Middle frontal gyrus (tissue), 1 donor: ENCODE data around the gene CCL28.
"Not testable (repeated sequence)": the region's sequence is repeated elsewhere in the genome, so short reads cannot be mapped to it uniquely, and the experiment has no call there.

Experiments used
- DNase-seq: peaks from one replicate; pipeline ENCODE4 v3.0.0-alpha.2; 2015; ENCODE audit warnings: low spot score; ENCODE audit errors: extremely low spot score

Gene CCL28

GRCh38 chr5:43412156-43412555 is at the start of gene CCL28:
Gene CCL28, minus strand, starts transcription at chr5:43412391. Its CDS starts 75 bp downstream, at chr5:43412316.
- no peak for DNase-seq

GRCh38 chr5:43461066-43461465 is 48.9 kb upstream of the CCL28 start:
- no peak for DNase-seq

GRCh38 chr5:43456556-43456955 is 44.4 kb upstream of the CCL28 start:
- DNase-seq: no peak

- DNase-seq: not testable (repeated sequence)
Observed at GRCh38 chr5:43441575-43441974, 29.4 kb upstream of the CCL28 start.

- no peak for DNase-seq
Observed at GRCh38 chr5:43437062-43437660, 25.0 kb upstream of the CCL28 start.

- no peak for DNase-seq
Observed at GRCh38 chr5:43433382-43433781, 21.2 kb upstream of the CCL28 start.

GRCh38 chr5:43432486-43433375 is 20.5 kb upstream of the CCL28 start:
- no peak for DNase-seq

- no peak for DNase-seq
Observed at GRCh38 chr5:43429706-43430105, 17.5 kb upstream of the CCL28 start.

- no peak for DNase-seq
Observed at GRCh38 chr5:43429016-43429415, 16.8 kb upstream of the CCL28 start.

- no peak for DNase-seq
Observed at GRCh38 chr5:43427306-43427705, 15.1 kb upstream of the CCL28 start.

GRCh38 chr5:43425983-43426382 is 13.8 kb upstream of the CCL28 start:
- DNase-seq: no peak

GRCh38 chr5:43423086-43423485 is 10.9 kb upstream of the CCL28 start:
- DNase-seq: not testable (repeated sequence)

GRCh38 chr5:43422143-43422542 is 10.0 kb upstream of the CCL28 start:
- DNase-seq: no peak

- no peak for DNase-seq
Observed at GRCh38 chr5:43421450-43422133, 9.4 kb upstream of the CCL28 start.

- no peak for DNase-seq
Observed at GRCh38 chr5:43420241-43420640, 8.1 kb upstream of the CCL28 start.

- no peak for DNase-seq
Observed at GRCh38 chr5:43418561-43418960, 6.4 kb upstream of the CCL28 start.

GRCh38 chr5:43416803-43417394 is 4.7 kb upstream of the CCL28 start:
- DNase-seq: no peak

- DNase-seq: no peak
Observed at GRCh38 chr5:43415935-43416802, 4.0 kb upstream of the CCL28 start.

GRCh38 chr5:43413966-43414365 is 1.8 kb upstream of the CCL28 start:
- DNase-seq: no peak

- DNase-seq: no peak
Observed at GRCh38 chr5:43412644-43413043, 453 bp upstream of the CCL28 start.

- DNase-seq: no peak
Observed at GRCh38 chr5:43411495-43411894, 696 bp downstream of the CCL28 start.
